ENCODE results near the gene SULT4A1.
A peak's percentile ranks its signal among the peaks of the same experiment; 100 is the strongest.

SULT4A1 gene

DNA sequence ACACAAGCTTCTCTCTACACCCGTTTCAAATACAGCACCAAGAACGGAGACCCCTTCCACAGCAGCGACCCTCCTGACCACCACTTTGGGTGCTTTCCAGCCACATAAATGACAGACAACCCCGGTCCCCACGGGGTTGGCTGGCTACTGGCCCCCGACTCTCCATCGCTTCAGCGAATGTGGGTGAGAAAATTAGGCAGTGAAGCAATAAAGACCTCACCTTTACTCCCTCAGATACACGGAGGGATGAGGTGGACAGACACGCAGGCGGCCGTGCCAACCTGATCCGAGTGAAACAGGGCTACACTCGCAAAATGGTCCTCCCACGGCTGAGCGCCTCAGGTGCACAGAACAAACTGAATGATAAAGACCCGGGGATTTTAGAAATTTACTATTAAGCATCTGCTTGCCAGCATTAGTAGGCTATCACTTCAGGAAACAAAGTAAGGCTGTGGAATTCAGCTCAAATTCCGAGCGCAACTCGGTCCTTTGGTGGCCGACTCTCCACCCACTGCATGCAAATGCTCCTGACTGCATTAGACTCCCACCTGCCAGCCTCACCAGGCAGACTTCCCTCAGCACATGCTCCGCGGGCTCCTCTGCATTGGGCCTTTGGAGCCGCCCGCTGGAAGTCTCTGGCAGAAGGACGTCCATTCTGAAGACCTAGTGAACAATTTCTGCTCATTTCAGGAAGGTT, 37.4 kb downstream of the SULT4A1 start:
- no peaks in the 10 kb centered on the region for H3K36me3 ChIP-seq (ENCODE audit: insufficient read depth, low read length)
- no peak overlapping the region for H3K4me3 ChIP-seq
- no peak overlapping the region for H3K9ac ChIP-seq (ENCODE audit: insufficient read length)
- DNase-seq (ENCODE audit: low read depth, low spot score), result no peak
- TF ChIP-seq POLR2AphosphoS5 (IDR thresholded peaks at IDR 0.05; ENCODE audit: borderline replicate concordance, low read depth, low read length) (no peak), EZH2 (IDR thresholded peaks at IDR 0.05) (peak; percentile 29)
- H3K9me3 ChIP-seq (ENCODE audit: low read depth, low read length), result no peaks in the 10 kb centered on the region
- no peak overlapping the region for H3K27ac ChIP-seq

DNA sequence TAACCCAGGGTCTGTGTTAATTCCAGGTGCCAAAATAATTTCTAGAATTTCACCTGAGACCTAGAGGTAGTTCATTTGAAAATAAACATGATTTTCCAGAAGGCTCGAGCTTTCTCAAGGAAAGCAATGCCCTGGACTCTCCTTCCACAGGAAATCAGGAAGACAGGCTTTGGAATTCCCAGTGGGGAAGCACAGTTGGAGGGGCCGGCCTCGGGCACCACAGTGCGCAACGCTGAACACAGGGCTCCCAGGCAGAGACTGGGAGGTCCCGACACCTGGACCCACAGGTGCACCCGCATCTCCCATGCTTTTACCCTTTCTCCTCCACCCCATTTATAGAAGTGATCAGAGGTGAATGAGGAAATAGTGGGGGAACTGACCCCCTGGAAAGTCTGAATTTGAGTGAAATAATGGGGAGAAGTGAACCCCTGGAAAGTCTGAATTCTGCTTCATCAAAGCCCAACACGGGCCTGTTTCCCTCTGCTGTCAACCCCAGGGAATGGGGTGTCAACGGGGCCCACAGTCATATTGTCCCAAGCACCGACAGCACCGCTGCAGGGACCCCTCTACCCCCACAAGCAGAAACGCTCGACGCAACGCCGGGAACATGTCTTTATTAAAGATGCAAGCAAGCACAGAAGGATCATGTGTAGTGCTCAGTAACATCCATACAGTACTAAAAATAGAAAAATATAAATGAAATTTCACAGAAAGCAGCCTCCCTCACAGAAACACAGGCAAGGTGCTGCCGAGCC, 38.2 kb downstream of the SULT4A1 start:
- no peak for DNase-seq (ENCODE audit: low read depth, low spot score)
- Histone ChIP-seq H3K9ac (ENCODE audit: insufficient read length) (no peak overlapping the region), H3K36me3 (ENCODE audit: insufficient read depth, low read length) (no peaks in the 10 kb centered on the region), H3K27ac (no peak overlapping the region), H3K9me3 (ENCODE audit: low read depth, low read length) (no peaks in the 10 kb centered on the region), H3K4me3 (no peak overlapping the region)
- TF ChIP-seq EZH2 (IDR thresholded peaks at IDR 0.05) (no peak), POLR2AphosphoS5 (IDR thresholded peaks at IDR 0.05; ENCODE audit: borderline replicate concordance, low read depth, low read length) (no peak), FOXP2 (optimal IDR thresholded peaks at IDR 0.05; ENCODE audit: control extremely low read depth, extremely low read length, insufficient read depth) (no peak)

- Histone ChIP-seq H3K36me3 (ENCODE audit: insufficient read depth, low read length) (no peaks in the 10 kb centered on the region), H3K4me3 (no peak overlapping the region), H3K9ac (ENCODE audit: insufficient read length) (no peak overlapping the region), H3K9me3 (ENCODE audit: low read depth, low read length) (no peaks in the 10 kb centered on the region), H3K27ac (no peak overlapping the region)
- TF ChIP-seq EZH2 (IDR thresholded peaks at IDR 0.05), result no peak
- no peak for TF ChIP-seq POLR2AphosphoS5 (IDR thresholded peaks at IDR 0.05; ENCODE audit: borderline replicate concordance, low read depth, low read length)
- TF ChIP-seq FOXP2 (optimal IDR thresholded peaks at IDR 0.05; ENCODE audit: control extremely low read depth, extremely low read length, insufficient read depth), result no peak
- no peak for DNase-seq (ENCODE audit: low read depth, low spot score)
Measured at GRCh38 chr22:43823353-43823908, 38.9 kb downstream of the SULT4A1 start.

DNA sequence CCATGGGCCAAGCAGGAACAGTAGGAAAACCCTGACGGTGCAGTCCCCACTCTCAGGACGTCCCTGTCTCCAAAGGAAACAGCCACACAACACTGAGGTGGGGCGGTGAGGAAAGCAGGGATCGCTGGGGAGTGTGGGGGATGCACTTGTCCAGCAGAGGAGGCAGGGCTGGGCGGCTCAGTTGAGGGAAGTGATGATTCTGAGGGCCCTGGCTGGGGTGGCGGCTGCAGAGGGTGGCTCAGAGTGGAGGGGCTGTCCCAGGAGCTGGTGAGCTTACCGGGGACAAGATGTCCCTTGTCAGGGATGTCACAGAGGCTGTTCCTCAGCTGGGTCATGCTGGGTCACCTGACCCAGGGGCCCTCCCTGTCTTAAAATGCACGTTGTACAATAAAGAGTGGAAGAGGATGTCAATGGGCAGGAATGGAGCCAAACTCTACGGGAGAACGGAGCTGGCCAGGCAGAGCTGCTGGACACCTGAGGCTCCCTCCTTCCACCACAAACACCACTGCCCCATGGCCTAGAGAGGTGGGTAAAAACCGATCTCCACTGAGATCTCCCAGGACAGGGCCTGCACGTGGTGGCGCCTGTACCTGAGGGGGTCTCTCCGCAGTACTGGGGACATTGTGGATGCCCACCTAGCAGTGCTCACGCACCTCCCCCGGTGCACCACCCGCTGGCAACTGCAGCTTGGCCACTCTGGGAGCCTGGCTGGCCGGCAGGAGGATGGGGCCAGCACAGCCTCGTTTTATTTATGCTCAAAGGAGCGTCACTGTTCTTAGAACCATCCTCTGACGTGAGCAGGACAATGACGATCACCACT, 40.5 kb downstream of the SULT4A1 start:
- H3K4me3 ChIP-seq, result no peak overlapping the region
- TF ChIP-seq FOXP2 (optimal IDR thresholded peaks at IDR 0.05; ENCODE audit: control extremely low read depth, extremely low read length, insufficient read depth) (no peak), EZH2 (IDR thresholded peaks at IDR 0.05) (no peak), POLR2AphosphoS5 (IDR thresholded peaks at IDR 0.05; ENCODE audit: borderline replicate concordance, low read depth, low read length) (no peak)
- H3K9me3 ChIP-seq (ENCODE audit: low read depth, low read length), result no peaks in the 10 kb centered on the region
- no peak for DNase-seq (ENCODE audit: low read depth, low spot score)
- H3K9ac ChIP-seq (ENCODE audit: insufficient read length), result no peak overlapping the region
- H3K27ac ChIP-seq, result no peak overlapping the region
- H3K36me3 ChIP-seq (ENCODE audit: insufficient read depth, low read length), result no peaks in the 10 kb centered on the region

- Histone ChIP-seq H3K9me3 (ENCODE audit: low read depth, low read length) (no peaks in the 10 kb centered on the region), H3K9ac (ENCODE audit: insufficient read length) (no peak overlapping the region), H3K36me3 (ENCODE audit: insufficient read depth, low read length) (no peaks in the 10 kb centered on the region), H3K4me3 (no peak overlapping the region), H3K27ac (no peak overlapping the region)
- no peak for TF ChIP-seq POLR2AphosphoS5 (IDR thresholded peaks at IDR 0.05; ENCODE audit: borderline replicate concordance, low read depth, low read length)
- no peak for TF ChIP-seq FOXP2 (optimal IDR thresholded peaks at IDR 0.05; ENCODE audit: control extremely low read depth, extremely low read length, insufficient read depth)
- TF ChIP-seq EZH2 (IDR thresholded peaks at IDR 0.05), result no peak
- no peak for DNase-seq (ENCODE audit: low read depth, low spot score)
Measured at GRCh38 chr22:43820651-43821305, 41.5 kb downstream of the SULT4A1 start.

DNA sequence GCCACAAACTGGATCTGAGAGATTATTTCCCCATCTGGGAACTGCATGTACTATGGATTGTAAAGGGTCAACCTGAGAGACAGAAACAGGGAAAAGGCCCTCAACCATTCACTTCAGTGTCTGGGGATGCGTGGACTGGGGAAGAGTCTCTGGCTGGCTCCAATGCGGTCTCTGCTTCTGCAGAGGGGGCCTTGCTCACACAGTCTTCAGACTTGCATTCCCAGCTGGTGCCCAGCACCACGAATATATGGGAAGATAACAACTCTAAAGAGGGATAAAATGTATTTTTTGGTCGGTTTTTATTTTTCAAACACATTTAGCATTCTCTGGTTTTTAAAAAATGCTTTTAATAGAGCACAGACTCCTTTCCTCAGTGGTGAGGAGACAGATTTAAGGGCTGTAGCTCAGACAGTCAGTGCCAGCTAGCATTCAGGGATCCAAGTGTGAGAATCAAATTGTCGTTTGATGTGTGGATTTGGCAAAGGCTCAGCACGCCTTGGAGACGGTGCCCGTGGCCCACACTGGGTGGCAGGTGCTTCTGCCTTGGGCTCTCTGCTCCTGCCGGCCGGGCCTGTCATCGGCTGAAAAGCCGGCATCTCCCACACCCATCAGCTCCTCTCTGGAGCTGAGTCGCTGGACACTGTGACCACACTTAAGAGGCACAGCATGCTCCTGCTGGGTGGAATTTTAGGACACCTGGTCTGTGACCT, 42.2 kb downstream of the SULT4A1 start:
- Histone ChIP-seq H3K27ac (no peak overlapping the region), H3K9me3 (ENCODE audit: low read depth, low read length) (no peaks in the 10 kb centered on the region)
- no peak for TF ChIP-seq FOXP2 (optimal IDR thresholded peaks at IDR 0.05; ENCODE audit: control extremely low read depth, extremely low read length, insufficient read depth)
- no peak for TF ChIP-seq POLR2AphosphoS5 (IDR thresholded peaks at IDR 0.05; ENCODE audit: borderline replicate concordance, low read depth, low read length)
- no peak for TF ChIP-seq EZH2 (IDR thresholded peaks at IDR 0.05)

DNA sequence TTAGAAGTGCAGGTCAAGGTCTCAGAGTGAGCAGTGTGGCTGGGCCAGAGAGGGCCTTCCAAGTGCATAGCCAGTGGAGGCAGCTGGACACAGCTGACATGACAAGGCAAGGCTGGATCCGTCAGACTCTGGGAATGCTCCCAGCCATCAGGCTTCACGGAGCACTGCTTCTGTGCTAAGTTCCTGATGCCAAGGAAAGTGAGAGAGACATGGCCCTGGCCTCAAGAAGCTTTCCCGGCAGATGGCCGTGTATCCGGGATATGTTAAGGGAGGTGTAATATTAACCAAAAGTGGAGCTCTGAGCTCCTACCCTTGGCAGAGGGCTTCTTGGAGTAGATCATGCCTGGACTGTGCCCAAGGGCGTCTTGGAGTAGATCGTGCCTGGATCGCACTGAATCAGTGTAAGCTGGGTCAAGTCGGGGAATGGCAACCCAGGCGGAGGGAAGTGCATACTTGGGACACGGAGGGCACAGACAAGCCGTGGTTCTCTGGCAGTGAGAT, 42.8 kb downstream of the SULT4A1 start:
- no peak for DNase-seq (ENCODE audit: low read depth, low spot score)
- H3K36me3 ChIP-seq (ENCODE audit: insufficient read depth, low read length), result no peaks in the 10 kb centered on the region
- no peaks in the 10 kb centered on the region for H3K9me3 ChIP-seq (ENCODE audit: low read depth, low read length)
- no peak overlapping the region for H3K27ac ChIP-seq
- no peak overlapping the region for H3K4me3 ChIP-seq
- H3K9ac ChIP-seq (ENCODE audit: insufficient read length), result no peak overlapping the region
- no peak for TF ChIP-seq POLR2AphosphoS5 (IDR thresholded peaks at IDR 0.05; ENCODE audit: borderline replicate concordance, low read depth, low read length)
- no peak for TF ChIP-seq FOXP2 (optimal IDR thresholded peaks at IDR 0.05; ENCODE audit: control extremely low read depth, extremely low read length, insufficient read depth)
- no peak for TF ChIP-seq EZH2 (IDR thresholded peaks at IDR 0.05)

More for the DNA sequence above, 42.2 kb downstream of the SULT4A1 start:
- H3K4me3 ChIP-seq, result no peak overlapping the region
- no peaks in the 10 kb centered on the region for H3K36me3 ChIP-seq (ENCODE audit: insufficient read depth, low read length)
- no peak for DNase-seq (ENCODE audit: low read depth, low spot score)
- H3K9ac ChIP-seq (ENCODE audit: insufficient read length), result no peak overlapping the region

Data from SK-N-MC (cell line).